Measurements from ENCODE around the gene ATMIN. TPM values are rescaled to one million over a fixed set of nuclear protein-coding genes. Genes with fewer than 3 reads are reported as not detected.
A peak's percentile ranks its signal among the peaks of the same experiment; 100 is the strongest.

ATMIN gene
- total and polyA plus RNA-seq, 2 of the 13 experiments (the other 11 are each of a cell fraction or from before 2014, with no cell fraction given): 34.6 to 60.4 TPM

GRCh38 chr16:81035398-81035974, at the start of gene ATMIN (continued):
- TF ChIP-seq, protein P1, sequence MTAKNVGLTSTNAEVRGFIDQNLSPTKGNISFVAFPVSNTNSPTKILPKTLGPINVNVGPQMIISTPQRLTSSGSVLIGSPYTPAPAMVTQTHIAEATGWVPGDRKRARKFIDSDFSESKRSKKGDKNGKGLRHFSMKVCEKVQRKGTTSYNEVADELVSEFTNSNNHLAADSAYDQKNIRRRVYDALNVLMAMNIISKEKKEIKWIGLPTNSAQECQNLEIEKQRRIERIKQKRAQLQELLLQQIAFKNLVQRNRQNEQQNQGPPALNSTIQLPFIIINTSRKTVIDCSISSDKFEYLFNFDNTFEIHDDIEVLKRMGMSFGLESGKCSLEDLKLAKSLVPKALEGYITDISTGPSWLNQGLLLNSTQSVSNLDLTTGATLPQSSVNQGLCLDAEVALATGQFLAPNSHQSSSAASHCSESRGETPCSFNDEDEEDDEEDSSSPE (CRISPR knock-in tag; IDR thresholded peaks at IDR 0.05): peak; percentile 55; the same call in 1 of the 2 replicates
- TF ChIP-seq, protein P2, sequence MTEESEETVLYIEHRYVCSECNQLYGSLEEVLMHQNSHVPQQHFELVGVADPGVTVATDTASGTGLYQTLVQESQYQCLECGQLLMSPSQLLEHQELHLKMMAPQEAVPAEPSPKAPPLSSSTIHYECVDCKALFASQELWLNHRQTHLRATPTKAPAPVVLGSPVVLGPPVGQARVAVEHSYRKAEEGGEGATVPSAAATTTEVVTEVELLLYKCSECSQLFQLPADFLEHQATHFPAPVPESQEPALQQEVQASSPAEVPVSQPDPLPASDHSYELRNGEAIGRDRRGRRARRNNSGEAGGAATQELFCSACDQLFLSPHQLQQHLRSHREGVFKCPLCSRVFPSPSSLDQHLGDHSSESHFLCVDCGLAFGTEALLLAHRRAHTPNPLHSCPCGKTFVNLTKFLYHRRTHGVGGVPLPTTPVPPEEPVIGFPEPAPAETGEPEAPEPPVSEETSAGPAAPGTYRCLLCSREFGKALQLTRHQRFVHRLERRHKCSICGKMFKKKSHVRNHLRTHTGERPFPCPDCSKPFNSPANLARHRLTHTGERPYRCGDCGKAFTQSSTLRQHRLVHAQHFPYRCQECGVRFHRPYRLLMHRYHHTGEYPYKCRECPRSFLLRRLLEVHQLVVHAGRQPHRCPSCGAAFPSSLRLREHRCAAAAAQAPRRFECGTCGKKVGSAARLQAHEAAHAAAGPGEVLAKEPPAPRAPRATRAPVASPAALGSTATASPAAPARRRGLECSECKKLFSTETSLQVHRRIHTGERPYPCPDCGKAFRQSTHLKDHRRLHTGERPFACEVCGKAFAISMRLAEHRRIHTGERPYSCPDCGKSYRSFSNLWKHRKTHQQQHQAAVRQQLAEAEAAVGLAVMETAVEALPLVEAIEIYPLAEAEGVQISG (CRISPR knock-in tag; IDR thresholded peaks at IDR 0.05): peak; percentile 91
- TF ChIP-seq HNRNPLL (IDR thresholded peaks at IDR 0.05; ENCODE audit: low read depth, low read length, poor library complexity, severe bottlenecking) (no peak), SRF (IDR thresholded peaks at IDR 0.05; ENCODE audit: low read depth, low read length) (peak; percentile 66; the same call in 1 of the 2 replicates), MXD4 (CRISPR knock-in tag; IDR thresholded peaks at IDR 0.05) (no peak), NPAS2 (CRISPR knock-in tag; IDR thresholded peaks at IDR 0.05; ENCODE audit: borderline replicate concordance) (no peak), FOXO1 (CRISPR knock-in tag; IDR thresholded peaks at IDR 0.05) (peak; percentile 44; the same call in 1 of the 2 replicates), TCF7 (IDR thresholded peaks at IDR 0.05; ENCODE audit: low read depth) (no peak), MAF1 (CRISPR knock-in tag; IDR thresholded peaks at IDR 0.05; ENCODE audit: borderline replicate concordance) (no peak), MAZ (IDR thresholded peaks at IDR 0.05; ENCODE audit: borderline replicate concordance, low read depth, low read length) (peak; percentile 77; the same call in 1 of the 2 replicates), MAZ (CRISPR knock-in tag; IDR thresholded peaks at IDR 0.05; ENCODE audit: low read depth) (no peak; the same call in 1 of the 2 replicates), SNAPC2 (CRISPR knock-in tag; IDR thresholded peaks at IDR 0.05) (no peak), ZNF138 (CRISPR knock-in tag; IDR thresholded peaks at IDR 0.05; ENCODE audit: low read depth) (peak; percentile 71; the same call in 1 of the 2 replicates), BCL6 (CRISPR knock-in tag; IDR thresholded peaks at IDR 0.05) (no peak), SOX5 (CRISPR knock-in tag; IDR thresholded peaks at IDR 0.05; ENCODE audit: borderline replicate concordance) (no peak), NFATC3 (CRISPR knock-in tag; IDR thresholded peaks at IDR 0.05) (no peak), ZNF431 (CRISPR knock-in tag; IDR thresholded peaks at IDR 0.05; ENCODE audit: borderline replicate concordance, low read depth) (no peak), ZNF441 (CRISPR knock-in tag; IDR thresholded peaks at IDR 0.05; ENCODE audit: borderline replicate concordance) (no peak), ZNF572 (CRISPR knock-in tag; IDR thresholded peaks at IDR 0.05) (no peak), ZBTB1 (CRISPR knock-in tag; IDR thresholded peaks at IDR 0.05; ENCODE audit: borderline replicate concordance) (no peak), SPEN (CRISPR knock-in tag; IDR thresholded peaks at IDR 0.05; ENCODE audit: low read depth) (peak; percentile 78), HHEX (CRISPR knock-in tag; IDR thresholded peaks at IDR 0.05) (no peak), THAP7 (CRISPR knock-in tag; IDR thresholded peaks at IDR 0.05) (no peak)
- TF ChIP-seq, protein P3, sequence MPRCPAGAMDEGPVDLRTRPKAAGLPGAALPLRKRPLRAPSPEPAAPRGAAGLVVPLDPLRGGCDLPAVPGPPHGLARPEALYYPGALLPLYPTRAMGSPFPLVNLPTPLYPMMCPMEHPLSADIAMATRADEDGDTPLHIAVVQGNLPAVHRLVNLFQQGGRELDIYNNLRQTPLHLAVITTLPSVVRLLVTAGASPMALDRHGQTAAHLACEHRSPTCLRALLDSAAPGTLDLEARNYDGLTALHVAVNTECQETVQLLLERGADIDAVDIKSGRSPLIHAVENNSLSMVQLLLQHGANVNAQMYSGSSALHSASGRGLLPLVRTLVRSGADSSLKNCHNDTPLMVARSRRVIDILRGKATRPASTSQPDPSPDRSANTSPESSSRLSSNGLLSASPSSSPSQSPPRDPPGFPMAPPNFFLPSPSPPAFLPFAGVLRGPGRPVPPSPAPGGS (CRISPR knock-in tag; IDR thresholded peaks at IDR 0.05): no peak
